HG02981 (cell line): ENCODE measurements around the gene SIPA1L3.
A peak's percentile ranks its signal among the peaks of the same experiment; 100 is the strongest.
"Not testable (repeated sequence)": the region's sequence is repeated elsewhere in the genome, so short reads cannot be mapped to it uniquely, and the experiment has no call there.

Experiments used
- ATAC-seq: cut with Tn5 transposase; IDR thresholded peaks from one replicate; pipeline ENCODE4 v1.9.1; 2021; ENCODE audit warnings: mild to moderate bottlenecking, moderate library complexity; ENCODE audit not compliant: unreplicated experiment

SIPA1L3 gene

DNA sequence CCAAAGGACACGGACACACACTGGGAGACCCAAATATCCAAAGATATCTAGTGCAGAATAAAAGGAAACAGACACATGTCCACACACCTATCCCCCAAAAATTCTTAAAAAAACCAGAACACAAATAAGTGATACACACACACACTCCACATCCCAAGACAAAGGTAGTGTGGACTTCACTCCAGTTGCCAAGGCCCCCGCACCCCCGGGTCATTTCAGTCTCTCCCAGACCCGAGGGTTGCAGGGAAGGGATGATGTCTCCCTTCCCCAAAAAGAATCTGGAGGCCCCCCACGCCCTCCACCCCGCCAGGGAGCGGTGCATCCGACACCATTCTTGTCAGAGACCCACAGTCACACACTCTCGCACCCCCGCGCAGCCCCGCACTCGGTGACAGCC lies 316.6 kb downstream of the SIPA1L3 start:
- no peak for ATAC-seq

- ATAC-seq: peak; percentile 78
These were observed 317.2 kb downstream of the SIPA1L3 start, which contains the start of gene DPF1 for GRCh38 chr19:38224014-38224862. TSS of gene DPF1 (minus strand) at chr19:38224222. CDS start at chr19:38224142, 80 bp downstream.

- not testable (repeated sequence) for ATAC-seq
These were observed 317.8 kb downstream of the SIPA1L3 start for GRCh38 chr19:38224863-38225218.

DNA sequence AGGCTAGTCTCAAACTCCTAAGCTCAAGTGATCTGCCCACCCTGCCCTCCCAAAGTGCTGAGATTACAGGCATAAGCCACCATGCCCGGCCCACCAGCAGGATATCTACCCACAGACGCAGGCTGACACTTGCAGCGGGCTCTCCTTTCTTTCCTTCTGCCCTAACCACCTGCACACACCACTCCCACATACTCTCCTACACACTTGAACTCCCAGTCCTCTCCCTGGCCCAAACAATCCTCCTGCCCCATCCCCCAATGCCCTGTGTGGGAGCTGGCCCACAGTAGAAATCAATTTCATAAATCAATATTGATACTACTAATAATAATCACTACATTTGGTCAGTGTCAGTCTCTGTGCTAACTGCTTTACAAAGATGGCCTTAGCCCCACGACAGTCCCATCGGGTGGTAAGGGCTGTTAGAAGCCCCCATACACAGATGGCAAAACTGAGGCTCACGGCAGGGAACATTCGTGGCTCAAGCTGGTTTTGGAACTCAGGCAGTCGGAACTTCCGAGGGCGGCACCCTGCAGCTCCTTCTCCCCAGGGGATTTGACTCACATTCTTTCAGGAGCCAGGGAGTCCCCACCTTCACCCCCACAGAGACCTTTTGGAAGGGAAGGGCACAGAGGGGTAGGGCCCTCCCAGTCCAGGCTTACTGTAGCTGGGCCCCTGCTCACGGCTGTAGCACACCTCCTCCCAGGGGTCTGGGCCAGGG lies 320.4 kb downstream of the SIPA1L3 start:
- no peak for ATAC-seq

- ATAC-seq: no peak
These were observed 321.0 kb downstream of the SIPA1L3 start for GRCh38 chr19:38228005-38228377.

- no peak for ATAC-seq
These were observed 321.8 kb downstream of the SIPA1L3 start for GRCh38 chr19:38228491-38229439.

DNA sequence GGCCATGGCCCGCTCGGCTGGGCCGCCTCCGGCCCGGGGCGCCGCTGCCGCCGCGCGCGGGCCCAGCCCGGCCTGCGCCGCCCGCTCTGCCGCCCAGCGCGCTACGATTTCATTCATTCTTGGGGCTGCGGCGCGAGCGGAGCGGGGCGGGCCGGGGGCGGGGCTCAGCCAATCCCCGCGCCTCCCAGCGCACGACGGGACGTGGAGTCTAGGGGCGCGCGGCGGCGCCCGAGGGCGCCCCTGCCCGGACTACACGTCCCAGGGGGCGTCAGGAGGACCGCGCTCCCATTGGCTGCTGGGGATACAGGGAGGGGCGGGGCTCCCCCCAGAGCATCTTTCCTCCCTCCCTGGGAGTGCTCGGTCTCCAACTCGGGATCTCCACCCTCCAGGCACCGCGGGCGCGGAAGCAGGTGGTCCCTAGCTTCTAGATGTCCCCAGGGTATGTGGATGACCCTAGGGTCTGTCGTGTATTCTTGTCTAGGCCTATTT lies 322.6 kb downstream of the SIPA1L3 start:
- peak; percentile 82 for ATAC-seq

DNA sequence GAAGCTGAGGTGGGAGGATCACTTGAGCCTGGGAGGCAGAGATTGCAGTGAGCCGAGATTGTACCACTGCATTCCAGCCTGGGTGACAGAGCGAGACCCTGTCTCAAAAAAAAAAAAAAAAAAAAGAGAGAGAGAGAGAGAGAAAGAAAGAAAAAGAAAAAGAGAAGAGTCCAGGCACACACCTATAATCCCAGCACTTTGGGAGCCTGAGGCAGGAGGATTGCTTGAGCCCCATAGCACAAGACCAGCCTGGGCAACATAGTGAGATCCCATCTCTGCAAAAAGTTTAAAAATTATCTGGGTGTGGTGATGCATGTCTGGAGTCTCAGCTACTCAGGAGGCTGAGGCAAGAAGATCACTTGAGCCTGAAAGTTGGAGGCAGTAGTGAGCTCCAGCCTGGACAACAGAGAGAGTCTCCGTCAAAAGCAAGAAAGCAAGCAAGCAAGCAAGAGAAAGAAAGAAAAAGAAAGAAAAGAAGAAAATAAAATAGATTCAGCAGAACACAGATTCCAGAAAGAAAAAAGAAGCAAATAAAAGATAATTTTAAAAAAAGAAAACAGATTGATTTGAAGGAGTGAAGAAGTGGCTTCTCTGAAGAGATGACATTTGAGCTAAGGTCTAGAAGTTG lies 323.6 kb downstream of the SIPA1L3 start:
- not testable (repeated sequence) for ATAC-seq

DNA sequence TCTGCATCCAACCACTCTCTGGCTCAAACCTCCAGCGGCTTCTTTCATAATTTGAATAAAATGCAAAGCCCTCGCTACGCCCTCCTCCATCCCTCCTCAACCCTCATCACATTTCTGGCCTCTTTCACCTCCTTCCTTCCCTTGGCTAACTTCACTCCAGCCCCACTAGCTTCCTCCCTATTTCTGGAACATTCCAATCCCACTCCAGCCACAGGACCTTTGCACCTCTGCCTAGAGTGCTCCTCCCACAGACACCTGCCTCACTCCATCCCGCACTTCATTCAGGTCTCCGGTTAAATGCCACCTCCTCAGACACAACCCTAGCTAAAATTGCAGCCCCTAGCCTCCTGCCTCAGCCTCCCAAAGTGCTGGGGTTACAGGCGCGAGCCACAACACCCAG lies 324.9 kb downstream of the SIPA1L3 start:
- ATAC-seq: no peak

DNA sequence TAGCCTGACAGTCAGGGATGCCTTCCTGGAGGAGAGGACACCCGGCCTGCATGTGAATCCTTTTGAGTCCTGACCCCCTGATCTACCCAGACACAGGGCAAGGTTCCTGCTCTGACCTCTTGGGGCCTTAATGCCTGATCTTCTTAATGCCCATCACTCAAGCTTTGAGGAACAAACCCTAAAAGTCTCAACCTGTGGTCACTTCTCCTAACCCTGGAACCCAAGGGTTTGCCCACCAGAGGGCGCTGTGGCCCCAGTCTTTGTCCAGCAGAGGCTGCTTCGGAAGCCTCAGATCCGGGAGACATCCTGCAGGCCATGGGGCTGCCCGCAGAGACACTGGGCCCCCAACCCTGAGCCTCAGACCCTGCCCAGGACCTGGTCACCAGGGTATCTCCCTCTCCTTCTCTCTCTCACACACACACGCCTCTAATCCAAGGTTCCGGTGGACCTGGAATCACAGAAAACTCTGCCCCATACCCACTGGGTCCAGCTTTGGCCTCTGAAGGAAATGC lies 326.8 kb downstream of the SIPA1L3 start:
- no peak for ATAC-seq

DNA sequence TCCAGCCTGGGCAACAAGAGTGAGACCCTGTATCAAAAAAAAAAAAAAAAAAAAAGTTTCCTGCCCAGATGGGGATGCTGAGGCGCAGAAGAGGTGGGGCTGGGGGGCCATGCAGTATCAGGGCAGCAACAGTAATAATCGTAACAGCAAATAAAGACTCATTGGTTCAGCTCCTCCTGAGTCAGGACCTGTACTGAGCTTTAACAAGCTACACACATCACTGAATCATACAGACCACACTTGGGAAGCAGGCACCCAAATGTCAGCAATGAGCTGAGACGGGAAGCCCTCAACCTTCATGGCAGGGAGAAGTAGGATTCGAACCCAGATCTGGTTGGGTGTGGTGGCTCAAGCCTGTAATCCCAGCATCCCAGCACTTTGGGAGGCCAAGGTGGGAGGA lies 327.6 kb downstream of the SIPA1L3 start:
- no peak for ATAC-seq

DNA sequence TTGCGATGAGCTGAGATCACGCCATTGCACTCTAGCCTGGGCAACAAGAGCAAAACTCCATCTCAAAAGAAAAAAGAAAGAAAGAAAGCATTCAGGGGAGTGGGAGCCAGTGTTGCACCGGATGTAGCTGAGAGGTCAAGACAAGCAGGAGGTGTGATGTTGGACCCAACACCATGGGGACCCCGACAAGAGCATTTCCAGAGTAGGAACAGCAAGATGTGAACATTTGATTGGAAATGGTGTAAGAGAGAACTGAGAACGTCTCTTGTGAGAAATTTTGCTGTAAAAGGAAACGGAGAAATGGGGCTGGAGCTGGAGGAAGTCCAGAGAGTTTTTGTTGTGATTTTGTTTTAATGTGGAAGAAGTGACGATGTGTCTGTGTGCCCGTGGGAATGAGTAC lies 332.8 kb downstream of the SIPA1L3 start:
- no peak for ATAC-seq

- no peak for ATAC-seq
These were observed 336.3 kb downstream of the SIPA1L3 start for GRCh38 chr19:38243279-38243673.

DNA sequence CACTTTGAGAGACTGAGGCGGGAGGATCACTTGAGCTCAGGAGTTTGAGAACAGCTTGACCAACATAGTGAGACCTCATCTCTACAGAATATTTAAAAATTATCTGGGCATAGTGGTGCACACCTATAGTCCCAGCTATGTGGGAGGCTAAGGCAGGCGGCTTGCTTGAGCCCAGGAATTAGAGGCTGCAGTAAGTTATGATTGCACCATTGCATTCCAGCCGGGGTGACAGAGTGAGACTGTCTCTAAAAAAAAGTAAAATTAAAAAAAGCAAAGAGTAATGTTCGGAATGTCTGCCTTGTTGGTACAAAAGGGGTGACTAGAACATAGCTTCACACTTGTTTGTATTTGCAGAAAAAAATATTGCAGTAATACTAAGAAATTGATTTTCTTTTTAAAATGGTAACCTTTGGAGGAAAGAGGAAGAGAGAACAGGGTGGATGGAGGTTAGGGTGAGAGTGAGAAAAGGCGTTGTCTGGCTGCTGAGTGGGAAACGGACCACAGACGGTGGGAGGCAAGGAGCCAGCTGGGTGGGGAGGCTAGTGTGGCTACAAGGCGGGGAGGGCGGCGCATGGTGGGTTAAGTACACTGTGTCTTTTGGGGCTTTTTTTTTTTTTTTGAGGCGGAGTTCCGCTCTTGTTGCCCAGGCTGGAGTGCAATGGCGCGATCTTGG lies 339.0 kb downstream of the SIPA1L3 start:
- no peak for ATAC-seq

- ATAC-seq: no peak
These were observed 340.1 kb downstream of the SIPA1L3 start for GRCh38 chr19:38247126-38247525.

DNA sequence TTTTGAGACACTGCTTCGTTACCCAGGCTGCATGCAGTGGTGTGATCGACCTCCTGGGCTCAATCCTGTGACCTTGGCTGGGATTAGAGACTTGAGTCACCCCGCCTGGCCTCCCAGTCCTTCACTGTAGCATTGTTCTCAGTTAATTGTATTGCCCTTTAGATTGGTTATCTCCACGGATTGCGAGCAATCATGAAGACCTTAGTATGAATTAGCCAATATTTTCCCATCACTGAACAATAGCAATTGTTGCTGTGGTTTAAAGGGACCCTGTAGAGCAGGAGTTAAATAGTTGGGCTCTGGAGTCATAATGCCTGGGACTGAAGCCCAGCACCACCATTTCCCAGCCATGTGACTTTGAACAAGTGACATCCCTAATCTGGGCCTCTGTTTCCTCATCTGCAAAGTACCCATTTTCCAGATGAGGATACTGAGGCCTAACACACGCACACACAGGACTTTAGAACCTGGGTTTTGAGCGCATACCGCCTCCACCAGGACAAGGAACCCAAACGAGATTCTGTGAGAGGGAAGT lies 340.8 kb downstream of the SIPA1L3 start:
- no peak for ATAC-seq

DNA sequence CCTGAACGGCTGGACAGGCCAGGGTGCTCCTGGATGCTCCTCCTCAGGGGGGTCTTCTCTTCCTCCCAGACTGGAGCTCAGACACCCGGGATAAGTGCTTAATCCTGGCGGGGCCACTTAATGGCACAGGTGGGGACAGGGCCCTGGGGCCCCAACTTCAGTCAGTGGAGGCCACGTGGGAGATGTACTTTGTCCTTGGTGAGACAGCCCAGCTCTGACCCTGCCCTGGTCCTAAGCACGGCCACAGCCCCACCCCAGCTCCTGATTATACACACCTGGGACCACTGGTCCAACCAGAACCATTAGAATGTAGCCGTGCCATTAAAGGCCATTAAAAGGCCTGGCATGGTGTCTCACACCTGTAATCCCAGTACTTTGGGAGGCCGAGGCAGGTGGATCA lies 341.4 kb downstream of the SIPA1L3 start:
- no peak for ATAC-seq

DNA sequence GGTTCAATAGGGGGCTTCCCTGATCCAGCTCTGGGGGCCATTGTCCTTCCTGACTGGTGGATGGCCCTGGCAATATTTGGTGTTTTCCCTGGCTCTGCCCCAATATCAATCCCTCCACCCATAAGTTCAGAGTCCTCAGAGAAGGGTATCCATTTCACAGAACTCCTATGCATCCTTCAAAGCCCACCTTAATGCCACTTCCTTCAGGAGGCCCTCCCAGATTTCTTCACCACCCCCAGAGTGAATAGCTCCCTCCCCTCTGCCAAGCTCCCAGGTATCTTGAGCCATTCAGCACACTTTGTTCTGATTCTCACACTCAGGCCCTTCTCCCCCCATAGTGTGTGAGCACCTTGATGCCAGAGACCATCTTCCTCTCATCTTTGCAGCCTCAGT lies 343.4 kb downstream of the SIPA1L3 start:
- ATAC-seq: no peak

- no peak for ATAC-seq
These were observed 344.0 kb downstream of the SIPA1L3 start for GRCh38 chr19:38250821-38251563.
